Upper lobe of right lung (tissue), 1 donor: ENCODE results near the gene PTPRN2. TPM values are rescaled to one million over a fixed set of nuclear protein-coding genes. Genes with fewer than 3 reads are reported as not detected.

ENCODE experiments used
- ATAC-seq: fragments of 200-7000 bp; cut with Tn5 transposase; one replicate; pipeline ENCODE4 v1.9.1; 2020; ENCODE audit warnings: mild to moderate bottlenecking, moderate library complexity
- DNase-seq: peaks from one replicate; pipeline ENCODE4 v3.0.0-alpha.2; 2020
- H3K27ac ChIP-seq: fragments of 200-600 bp; one replicate; pipeline ENCODE4 v1.8.0; 2022
- H3K27me3 ChIP-seq: fragments of 200-600 bp; one replicate; pipeline ENCODE4 v1.8.0; 2022; ENCODE audit warnings: mild to moderate bottlenecking
- H3K36me3 ChIP-seq: fragments of 200-600 bp; one replicate; pipeline ENCODE4 v1.8.0; 2022
- H3K4me1 ChIP-seq: fragments of 200-600 bp; one replicate; pipeline ENCODE4 v1.8.0; 2022
- H3K4me3 ChIP-seq: fragments of 200-600 bp; one replicate; pipeline ENCODE4 v1.8.0; 2022; ENCODE audit warnings: mild to moderate bottlenecking
- H3K9me3 ChIP-seq: fragments of 200-600 bp; one replicate; pipeline ENCODE4 v1.8.0; 2022
- CTCF ChIP-seq: fragments of 200-600 bp; IDR thresholded peaks from one replicate; pipeline ENCODE4 v1.8.0; 2022; ENCODE audit warnings: antibody characterized with exemption
- intact Hi-C: fragments of 100-400 bp; cut with DNase I; formaldehyde crosslinking; loops from one replicate; pipeline ENCODE4 v1.11.0; 2022
- total RNA-seq: library from RNA; stranded (reverse); fragmentation: NEBNext Ultra II Directional; extraction: Animal tissue kit (Norgen Biotek cat#: 25700); gene quantifications from one replicate; pipeline ENCODE4 v1.2.1, GENCODE V29; 2021
- donor health status: DM: no; HTN: yes; CAD: no; lungs with severe emphysema.

PTPRN2 gene
- total RNA-seq, 1 donor from 2014 or later, result 4.9 TPM

DNA sequence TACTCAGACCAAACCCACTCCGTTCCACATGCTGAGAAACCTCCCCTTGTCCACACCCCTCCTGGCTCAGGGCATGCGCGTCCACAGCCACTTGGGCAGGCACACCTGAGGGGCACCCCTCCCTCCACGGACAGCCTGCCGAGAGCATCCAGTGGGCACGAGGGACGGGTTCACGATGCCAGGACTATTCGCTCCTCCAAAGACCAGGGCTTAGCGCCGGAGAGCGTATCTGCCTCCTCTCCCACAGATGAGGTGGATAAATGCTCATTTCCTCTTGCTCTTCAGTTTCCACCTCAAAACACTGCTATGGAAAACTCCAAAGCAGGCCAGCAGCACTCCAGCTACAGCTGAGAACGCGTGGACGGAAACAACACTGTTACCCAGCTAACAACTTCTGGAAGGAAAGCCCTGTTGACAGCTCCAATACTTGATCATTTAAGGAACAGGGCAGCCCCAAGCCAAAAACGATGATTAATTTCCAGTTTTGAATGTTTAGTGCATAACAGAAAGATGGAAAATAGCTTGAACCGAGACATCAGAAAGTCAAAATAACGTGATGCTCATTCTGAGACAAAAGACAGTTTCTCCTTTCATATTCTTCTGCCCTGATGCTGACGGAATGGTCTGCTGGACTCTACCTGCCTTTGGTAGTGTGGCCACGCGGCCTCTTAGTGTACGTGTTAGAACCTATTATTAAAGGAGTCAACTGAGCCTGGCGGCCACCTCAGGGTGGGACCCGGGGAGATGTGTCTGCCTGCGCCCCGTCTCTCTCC lies 1046.1 kb downstream of the PTPRN2 start:
- no peak for TF ChIP-seq CTCF
- intact Hi-C loops, result no loop called here
- Histone ChIP-seq H3K27me3 (no peaks in the 10 kb centered on the region), H3K36me3 (no peaks in the 10 kb centered on the region), H3K9me3 (no peaks in the 10 kb centered on the region), H3K4me3 (no peak overlapping the region), H3K4me1 (no peaks in the 10 kb centered on the region), H3K27ac (no peak overlapping the region)
- DNase-seq, result peak; percentile 43
- no peak for ATAC-seq

GRCh38 chr7:157540606-157541294 lies 1046.9 kb downstream of the PTPRN2 start:
- H3K4me3 ChIP-seq, result no peak overlapping the region
- H3K27ac ChIP-seq, result no peak overlapping the region
- intact Hi-C loops, result no loop called here
- H3K4me1 ChIP-seq, result no peaks in the 10 kb centered on the region
- no peak for TF ChIP-seq CTCF
- ATAC-seq, result no peak
- no peaks in the 10 kb centered on the region for H3K27me3 ChIP-seq
- no peaks in the 10 kb centered on the region for H3K36me3 ChIP-seq
- peak; percentile 46 for DNase-seq
- H3K9me3 ChIP-seq, result no peaks in the 10 kb centered on the region

DNA sequence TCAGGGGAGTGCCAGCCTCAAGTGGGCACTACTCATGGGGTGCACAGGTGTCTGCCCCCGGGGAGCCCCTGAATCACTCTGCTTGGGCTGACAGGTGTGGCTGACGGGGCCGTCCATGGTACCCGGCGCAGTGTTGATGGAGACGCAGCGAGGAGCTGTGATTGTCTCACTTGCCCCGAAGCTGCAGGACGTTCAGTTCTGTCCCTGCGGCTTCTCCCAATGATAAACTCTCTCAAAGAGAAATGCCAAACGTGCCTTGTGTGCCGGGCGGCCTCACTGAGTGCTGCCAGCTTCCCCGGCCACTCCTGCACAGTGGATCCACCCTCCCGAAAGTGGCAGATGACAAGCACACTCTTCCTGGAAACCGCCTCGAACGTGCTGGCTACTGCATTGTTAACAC lies 1047.6 kb downstream of the PTPRN2 start:
- intact Hi-C loops, result no loop called here
- ATAC-seq (no peak), DNase-seq (peak; percentile 38)

GRCh38 chr7:157539521-157539920 lies 1048.1 kb downstream of the PTPRN2 start:
- H3K27me3 ChIP-seq, result no peaks in the 10 kb centered on the region
- ATAC-seq, result no peak
- H3K4me3 ChIP-seq, result no peak overlapping the region
- H3K4me1 ChIP-seq, result no peaks in the 10 kb centered on the region
- H3K9me3 ChIP-seq, result no peaks in the 10 kb centered on the region
- intact Hi-C loops, result no loop called here
- TF ChIP-seq CTCF, result no peak
- no peaks in the 10 kb centered on the region for H3K36me3 ChIP-seq
- H3K27ac ChIP-seq, result no peak overlapping the region
- DNase-seq, result peak; percentile 44

More for the DNA sequence above, 1047.6 kb downstream of the PTPRN2 start:
- H3K36me3 ChIP-seq, result no peaks in the 10 kb centered on the region
- no peak overlapping the region for H3K4me3 ChIP-seq
- H3K27ac ChIP-seq, result no peak overlapping the region
- no peaks in the 10 kb centered on the region for H3K4me1 ChIP-seq
- H3K27me3 ChIP-seq, result no peaks in the 10 kb centered on the region
- H3K9me3 ChIP-seq, result no peaks in the 10 kb centered on the region
- TF ChIP-seq CTCF, result no peak

DNA sequence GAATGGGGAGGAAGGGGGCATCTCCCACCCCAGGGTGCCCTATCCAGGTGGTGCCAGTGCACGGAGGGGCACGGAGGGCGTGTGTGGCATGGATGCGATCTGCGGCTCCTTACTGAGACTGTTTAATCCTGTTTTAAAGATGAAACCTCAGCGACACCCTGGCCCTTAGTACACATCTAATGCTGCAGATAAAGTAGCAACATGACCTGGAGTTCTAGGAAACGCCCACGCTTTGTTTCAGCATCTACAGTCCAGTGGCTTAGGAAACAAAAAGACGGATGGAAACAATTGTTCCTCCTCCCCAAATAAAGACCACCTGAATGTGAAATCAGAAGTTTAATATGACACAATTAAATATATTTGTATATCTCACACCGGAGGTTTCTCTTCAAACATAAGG lies 1048.9 kb downstream of the PTPRN2 start:
- intact Hi-C loops, result no loop called here
- no peak overlapping the region for H3K4me3 ChIP-seq
- ATAC-seq (no peak), DNase-seq (no peak)
- no peaks in the 10 kb centered on the region for H3K4me1 ChIP-seq
- no peak for TF ChIP-seq CTCF
- H3K27me3 ChIP-seq, result no peaks in the 10 kb centered on the region
- H3K36me3 ChIP-seq, result no peaks in the 10 kb centered on the region
- no peaks in the 10 kb centered on the region for H3K9me3 ChIP-seq
- H3K27ac ChIP-seq, result no peak overlapping the region
